NT2/D1 (cell line): Measurements from ENCODE around the gene GZF1.

ENCODE experiments used
- DNase-seq: peaks from one replicate; pipeline ENCODE4 v3.0.0-alpha.2; 2011; ENCODE audit warnings: low read depth, low spot score
- H3K27me3 ChIP-seq: 2 replicates; pipeline ENCODE4 v1.6.0; 2011; ENCODE audit warnings: mild to moderate bottlenecking; ENCODE audit not compliant: insufficient read length, insufficient read depth
- H3K36me3 ChIP-seq: 2 replicates; pipeline ENCODE4 v1.6.1; 2011; ENCODE audit warnings: mild to moderate bottlenecking, low read length, mixed read lengths; ENCODE audit not compliant: insufficient read depth, insufficient read length
- H3K4me1 ChIP-seq: 2 replicates; pipeline ENCODE4 v1.5.1; 2011; ENCODE audit not compliant: insufficient read depth, insufficient read length
- H3K4me3 ChIP-seq: 2 replicates; pipeline ENCODE4 v1.5.1; 2011; ENCODE audit warnings: low read depth; ENCODE audit not compliant: insufficient read length
- H3K9ac ChIP-seq: 2 replicates; pipeline ENCODE4 v1.6.0; 2011; ENCODE audit warnings: low read depth; ENCODE audit not compliant: insufficient read length
- H3K9me3 ChIP-seq: 2 replicates; pipeline ENCODE4 v1.5.1; 2011; ENCODE audit warnings: mild to moderate bottlenecking, low read length; ENCODE audit not compliant: insufficient read depth
- SUZ12 ChIP-seq: IDR thresholded peaks from 2 replicates; pipeline ENCODE4 v1.6.1; 2011; ENCODE audit not compliant: insufficient read length, insufficient read depth; ENCODE audit errors: extremely low read depth
- YY1 ChIP-seq: IDR thresholded peaks from 2 replicates; pipeline ENCODE4 v1.6.1; 2011; ENCODE audit not compliant: insufficient read length, insufficient read depth
- ZNF274 ChIP-seq: IDR thresholded peaks from 2 replicates; pipeline ENCODE4 v1.6.1; 2011; ENCODE audit warnings: mild to moderate bottlenecking, low read depth, low read length

GZF1 gene

GRCh38 chr20:23361476-23362391 is at the start of gene GZF1:
GZF1 (plus strand) TSS chr20:23362182; CDS start chr20:23364384, 2,202 bp downstream.
- Histone ChIP-seq H3K9me3 (no peaks in the 10 kb centered on the region), H3K4me1 (peaks cover 9% of the 10 kb centered on the region), H3K9ac (peak within 1 kb of the TSS; percentile 96), H3K36me3 (peaks cover 24% of the 10 kb centered on the region), H3K4me3 (peak within 1 kb of the TSS; percentile 89), H3K27me3 (no peaks in the 10 kb centered on the region)
- TF ChIP-seq YY1: no peak
- TF ChIP-seq SUZ12: no peak
- TF ChIP-seq ZNF274: no peak
- DNase-seq: peak; percentile 92

- no peaks in the 10 kb centered on the region for H3K4me1 ChIP-seq
- H3K9ac ChIP-seq: no peak overlapping the region
- no peaks in the 10 kb centered on the region for H3K36me3 ChIP-seq
- H3K9me3 ChIP-seq: no peaks in the 10 kb centered on the region
- no peaks in the 10 kb centered on the region for H3K27me3 ChIP-seq
- TF ChIP-seq ZNF274 (no peak), YY1 (no peak), SUZ12 (no peak)
- no peak for DNase-seq
- no peak overlapping the region for H3K4me3 ChIP-seq
These were observed 48.7 kb upstream of the GZF1 start for GRCh38 chr20:23313271-23313670.

- no peaks in the 10 kb centered on the region for H3K4me1 ChIP-seq
- no peaks in the 10 kb centered on the region for H3K36me3 ChIP-seq
- TF ChIP-seq ZNF274 (no peak), SUZ12 (no peak), YY1 (no peak)
- DNase-seq: no peak
- no peaks in the 10 kb centered on the region for H3K9me3 ChIP-seq
- no peaks in the 10 kb centered on the region for H3K27me3 ChIP-seq
- no peak overlapping the region for H3K9ac ChIP-seq
- no peak overlapping the region for H3K4me3 ChIP-seq
These were observed 47.3 kb upstream of the GZF1 start for GRCh38 chr20:23314699-23315098.

- no peak for DNase-seq
- H3K9ac ChIP-seq: no peak overlapping the region
- no peaks in the 10 kb centered on the region for H3K27me3 ChIP-seq
- H3K4me1 ChIP-seq: no peaks in the 10 kb centered on the region
- H3K36me3 ChIP-seq: no peaks in the 10 kb centered on the region
- no peaks in the 10 kb centered on the region for H3K9me3 ChIP-seq
- TF ChIP-seq YY1 (no peak), SUZ12 (no peak), ZNF274 (no peak)
- no peak overlapping the region for H3K4me3 ChIP-seq
These were observed 46.9 kb upstream of the GZF1 start for GRCh38 chr20:23315099-23315498.

- Histone ChIP-seq H3K27me3 (no peaks in the 10 kb centered on the region), H3K4me3 (no peak overlapping the region), H3K9me3 (no peaks in the 10 kb centered on the region; the same call in 1 of the 2 replicates), H3K36me3 (no peaks in the 10 kb centered on the region), H3K4me1 (no peaks in the 10 kb centered on the region), H3K9ac (no peak overlapping the region)
- TF ChIP-seq ZNF274 (no peak), YY1 (no peak), SUZ12 (no peak)
- no peak for DNase-seq
These were observed 45.4 kb upstream of the GZF1 start for GRCh38 chr20:23316626-23317025.

GRCh38 chr20:23317081-23317480 is 44.9 kb upstream of the GZF1 start:
- Histone ChIP-seq H3K4me1 (no peaks in the 10 kb centered on the region), H3K4me3 (no peak overlapping the region), H3K9me3 (no peaks in the 10 kb centered on the region; the same call in 1 of the 2 replicates), H3K36me3 (no peaks in the 10 kb centered on the region), H3K27me3 (no peaks in the 10 kb centered on the region), H3K9ac (no peak overlapping the region)
- DNase-seq: no peak
- no peak for TF ChIP-seq YY1
- TF ChIP-seq SUZ12: no peak
- TF ChIP-seq ZNF274: no peak

GRCh38 chr20:23318347-23318746 is 43.6 kb upstream of the GZF1 start:
- H3K4me3 ChIP-seq: no peak overlapping the region
- H3K36me3 ChIP-seq: no peaks in the 10 kb centered on the region
- TF ChIP-seq SUZ12 (no peak), YY1 (no peak), ZNF274 (no peak)
- no peaks in the 10 kb centered on the region for H3K4me1 ChIP-seq
- no peaks in the 10 kb centered on the region for H3K27me3 ChIP-seq
- H3K9me3 ChIP-seq: no peaks in the 10 kb centered on the region; the same call in 1 of the 2 replicates
- H3K9ac ChIP-seq: no peak overlapping the region
- no peak for DNase-seq
